ENCODE results near the gene RAB39A.
A peak's percentile ranks its signal among the peaks of the same experiment; 100 is the strongest.
"Not testable (repeated sequence)": the region's sequence is repeated elsewhere in the genome, so short reads cannot be mapped to it uniquely, and the experiment has no call there.

The RAB39A gene, protein sequence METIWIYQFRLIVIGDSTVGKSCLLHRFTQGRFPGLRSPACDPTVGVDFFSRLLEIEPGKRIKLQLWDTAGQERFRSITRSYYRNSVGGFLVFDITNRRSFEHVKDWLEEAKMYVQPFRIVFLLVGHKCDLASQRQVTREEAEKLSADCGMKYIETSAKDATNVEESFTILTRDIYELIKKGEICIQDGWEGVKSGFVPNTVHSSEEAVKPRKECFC

GRCh38 chr11:107928046-107928766, at the start of gene RAB39A:
RAB39A (plus strand) TSS chr11:107928448; CDS start chr11:107928569, 121 bp downstream.
- DNase-seq = peak; percentile 95

DNA sequence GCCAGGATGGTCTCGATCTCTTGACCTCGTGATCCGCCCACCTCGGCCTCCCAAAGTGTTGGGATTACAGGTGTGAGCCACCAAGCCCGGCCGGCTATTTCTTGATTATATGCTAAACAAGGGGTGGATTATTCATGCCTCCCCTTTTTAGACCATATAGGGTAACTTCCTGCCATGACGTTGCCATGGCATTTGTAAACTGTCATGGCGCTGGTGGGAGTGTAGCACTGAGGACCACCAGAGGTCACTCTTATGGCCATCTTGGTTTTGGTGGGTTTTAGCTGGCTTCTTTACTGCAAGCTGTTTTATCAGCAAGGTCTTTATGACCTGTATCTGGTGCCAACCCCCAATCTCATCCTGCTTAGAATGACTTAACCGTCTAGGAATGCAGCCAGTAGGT, 46.8 kb upstream of the RAB39A start:
- DNase-seq = not testable (repeated sequence)

GRCh38 chr11:107882095-107882820, 46.0 kb upstream of the RAB39A start:
- DNase-seq = no peak

DNA sequence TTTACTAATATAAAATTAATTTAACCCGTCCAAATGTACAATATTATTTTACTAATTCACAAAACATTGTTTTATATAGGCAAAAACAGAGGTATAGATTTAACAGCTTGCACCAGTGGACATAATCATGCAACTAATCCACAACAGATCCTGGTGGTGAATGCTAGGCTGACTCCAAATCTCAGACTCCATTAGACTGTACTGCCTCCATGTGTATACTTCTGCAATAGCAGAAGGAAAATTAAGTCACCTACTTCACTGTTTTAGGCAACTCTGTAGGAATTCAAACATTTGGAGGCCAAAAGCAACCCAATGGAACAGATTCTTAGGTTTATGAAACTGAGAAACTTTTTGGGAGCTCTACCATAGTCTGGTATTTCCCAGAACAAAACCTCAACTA, 30.0 kb upstream of the RAB39A start:
- peak; percentile 22 for DNase-seq

DNA sequence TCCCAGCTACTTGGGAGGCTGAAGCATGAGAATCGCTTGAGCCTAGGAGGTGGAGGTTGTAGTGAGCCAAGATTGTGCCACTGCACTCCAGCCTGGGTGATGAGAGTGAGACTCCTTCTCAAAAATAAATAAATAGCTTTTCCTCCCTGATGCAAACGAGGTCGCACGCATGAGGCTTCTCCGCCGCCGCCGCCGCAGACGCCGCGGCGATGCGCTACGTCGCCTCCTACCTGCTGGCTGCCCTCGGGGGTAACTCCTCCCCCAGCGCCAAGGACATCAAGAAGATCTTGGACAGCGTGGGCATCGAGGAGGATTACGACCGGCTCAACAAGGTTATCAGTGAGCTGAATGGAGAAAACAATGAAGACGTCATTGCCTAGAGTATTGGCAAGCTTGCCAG, 20.0 kb upstream of the RAB39A start:
- DNase-seq = no peak

- DNase-seq = not testable (repeated sequence)
These were observed 15.8 kb upstream of the RAB39A start for GRCh38 chr11:107912415-107912814.

DNA sequence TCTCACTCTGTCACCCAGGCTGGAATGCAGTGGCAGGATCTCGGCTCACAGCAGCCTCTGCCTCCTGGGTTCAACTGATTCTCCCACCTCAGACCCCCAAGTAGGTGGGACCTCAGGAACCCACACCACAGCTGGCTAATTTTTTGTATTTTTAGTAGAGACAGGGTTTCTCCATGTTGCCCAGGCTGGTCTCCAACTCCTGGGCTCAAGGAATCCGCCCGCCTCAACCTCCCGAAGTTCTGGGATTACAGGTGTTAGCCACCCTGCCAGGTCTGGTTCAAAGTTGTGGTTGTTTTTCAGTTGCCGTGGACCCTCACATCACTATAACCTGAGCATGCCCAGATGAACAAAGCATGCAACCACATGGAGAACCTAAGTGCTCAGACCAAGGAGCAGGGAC, 13.0 kb upstream of the RAB39A start:
- DNase-seq = no peak

GRCh38 chr11:107916671-107917241, 11.5 kb upstream of the RAB39A start:
- no peak for DNase-seq

DNA sequence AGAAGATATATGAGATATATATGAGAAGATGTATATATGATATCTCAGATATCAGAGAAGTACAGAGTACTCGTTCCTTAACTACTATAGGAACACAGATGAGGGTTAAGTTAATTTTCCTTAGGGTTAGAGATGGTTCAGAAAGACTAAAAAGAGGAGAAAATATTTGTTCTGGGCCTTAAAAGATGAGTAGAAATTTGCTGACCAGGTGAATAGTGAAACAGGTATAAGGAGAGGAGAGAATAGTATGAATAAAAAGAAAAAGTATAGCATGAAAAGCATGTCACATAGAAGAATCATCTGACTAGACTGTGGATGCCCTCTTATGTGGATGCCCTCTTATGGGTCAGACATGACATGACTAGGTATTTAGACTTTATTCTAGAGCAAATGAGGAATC, 6.3 kb upstream of the RAB39A start:
- no peak for DNase-seq

DNA sequence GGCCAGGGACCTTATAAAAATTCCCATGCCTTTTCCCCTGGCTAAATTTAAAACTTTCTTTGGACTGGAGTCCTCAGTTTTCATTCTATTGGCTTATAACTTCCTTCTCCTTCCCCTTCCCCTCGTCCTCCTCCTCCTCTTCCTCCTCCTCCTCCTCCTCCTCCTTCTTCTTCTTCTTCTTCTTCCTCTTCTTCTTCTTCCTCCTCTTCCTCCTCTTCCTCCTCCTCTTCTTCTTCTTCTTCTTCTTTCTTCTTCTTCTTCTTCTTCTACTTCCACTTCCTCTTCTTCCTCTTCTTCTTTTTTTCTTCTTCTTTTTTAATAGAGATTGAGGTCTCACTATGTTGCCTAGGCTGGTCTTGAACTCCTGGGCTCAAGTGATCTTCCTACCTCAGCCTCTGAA, 4.7 kb upstream of the RAB39A start:
- DNase-seq = not testable (repeated sequence)

DNA sequence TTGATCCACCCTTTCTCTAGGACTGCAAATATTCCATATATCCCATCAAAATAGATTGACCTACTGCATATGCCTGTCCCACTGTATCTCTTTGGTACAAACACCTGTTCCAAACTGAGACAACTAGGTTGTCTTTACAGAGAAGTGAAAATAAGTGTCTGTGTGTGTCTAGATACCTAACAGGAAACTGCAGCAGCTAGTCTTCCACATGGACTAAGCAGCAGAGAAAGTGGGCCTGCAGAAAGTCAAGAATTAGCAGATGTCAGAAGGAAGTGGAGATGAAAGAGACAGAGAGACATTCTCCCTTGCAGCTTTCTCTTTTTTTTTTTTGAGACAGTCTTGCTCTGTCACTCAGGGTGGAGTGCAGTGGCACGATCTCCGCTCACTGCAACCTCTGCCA, 3.9 kb upstream of the RAB39A start:
- DNase-seq = no peak

DNA sequence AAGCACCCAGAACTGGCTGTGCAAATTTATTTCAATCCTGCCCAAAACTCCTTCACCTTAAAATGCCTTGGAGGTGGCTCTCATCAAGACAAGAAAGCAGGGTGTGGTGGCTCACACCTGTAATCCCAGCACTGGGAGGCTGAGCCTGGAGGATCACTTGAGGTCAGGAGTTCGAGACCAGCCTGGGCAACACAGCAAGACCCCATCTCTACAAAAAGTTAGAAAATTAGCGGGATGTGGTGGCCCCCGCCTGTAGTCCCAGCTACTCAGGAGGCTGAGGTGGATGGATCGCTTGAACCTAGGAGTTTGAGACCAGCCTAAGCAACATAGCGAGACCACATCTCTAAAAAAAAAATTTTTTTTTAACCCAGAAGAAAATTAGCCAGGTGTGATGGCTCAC, 689 bp upstream of the RAB39A start:
- DNase-seq = no peak

DNA sequence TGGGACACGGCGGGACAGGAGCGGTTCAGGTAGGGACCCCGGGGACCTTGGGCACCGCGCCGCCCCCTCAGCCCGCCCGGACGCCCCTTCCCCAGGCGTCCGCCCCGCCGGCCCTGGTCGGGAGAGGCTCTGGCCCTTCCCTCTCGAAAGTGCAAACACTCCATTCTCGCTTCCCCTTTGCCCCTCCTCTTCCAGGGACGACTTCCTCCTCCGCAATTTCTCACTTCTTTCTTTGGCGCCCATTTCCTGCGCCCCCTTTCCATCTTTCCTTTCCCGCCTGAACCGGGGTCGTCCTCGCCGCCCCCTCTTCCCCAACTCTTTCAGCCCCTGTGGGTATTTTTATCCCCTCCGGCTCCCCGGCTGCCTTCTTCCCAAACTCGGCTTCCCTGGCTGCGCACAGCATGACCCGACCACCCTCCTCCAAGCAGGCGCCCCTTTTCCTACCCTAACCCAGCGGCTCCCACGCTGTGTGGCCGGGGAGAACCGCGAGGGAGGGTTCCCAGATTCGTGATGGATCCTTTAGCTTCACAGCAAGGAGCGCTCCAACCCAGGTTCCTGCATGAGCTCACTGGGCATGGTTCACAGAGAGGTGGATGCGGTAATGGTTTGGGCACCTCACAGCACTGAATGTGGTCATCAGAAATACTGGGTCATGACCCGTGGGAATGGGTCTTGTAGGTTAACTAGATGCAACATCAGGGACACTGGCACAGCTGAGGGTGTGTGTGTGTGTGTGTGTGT, 689 bp downstream of the RAB39A start:
- peak; percentile 25 for DNase-seq

DNA sequence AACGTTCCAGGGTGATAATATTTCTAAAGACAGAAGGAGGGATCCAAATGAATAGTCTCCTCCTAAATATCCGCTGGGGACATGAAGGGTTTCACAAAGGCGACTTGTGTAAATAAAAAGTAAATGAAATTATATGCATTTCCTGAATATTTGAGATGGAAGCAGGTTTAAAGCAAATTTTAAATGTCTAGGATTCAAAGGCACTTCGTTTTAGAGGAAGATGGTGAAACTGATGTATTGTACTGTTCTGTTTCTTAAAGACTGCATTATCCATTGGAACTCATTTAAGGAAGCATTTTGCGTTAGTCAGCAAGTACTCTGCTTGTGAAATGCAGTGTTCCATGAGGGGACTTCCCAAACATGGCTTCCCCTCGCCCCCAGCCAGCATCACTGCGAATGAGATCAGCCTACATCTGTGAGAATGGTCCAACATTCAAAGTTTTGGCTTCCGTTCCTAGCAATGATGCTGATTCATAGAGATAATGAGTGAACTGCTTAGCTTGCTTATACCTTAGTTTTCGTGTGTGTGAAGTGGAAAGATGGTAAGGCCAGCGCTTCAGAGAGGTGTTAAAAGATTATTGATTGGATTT, 1.5 kb downstream of the RAB39A start:
- peak; percentile 8 for DNase-seq

DNA sequence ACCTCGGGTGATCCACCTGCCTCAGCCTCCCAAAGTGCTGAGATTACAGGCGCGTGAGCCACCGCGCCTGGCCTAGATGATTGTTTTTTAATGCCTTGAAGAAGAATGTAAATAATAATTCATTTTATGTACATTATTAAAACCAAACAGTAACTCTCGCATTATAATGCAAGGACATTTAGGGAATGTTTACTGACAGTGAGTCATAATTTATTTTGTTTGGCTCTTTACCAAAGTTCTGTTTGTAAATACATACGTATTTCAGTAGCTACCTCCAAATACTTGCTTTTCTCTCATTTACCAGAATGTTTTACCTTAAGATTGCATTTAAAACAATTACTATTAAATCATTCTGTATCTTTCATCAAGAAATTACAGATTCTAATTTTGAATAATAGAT, 3.0 kb downstream of the RAB39A start:
- no peak for DNase-seq

- no peak for DNase-seq
These were observed 19.7 kb downstream of the RAB39A start for GRCh38 chr11:107947904-107948303.

GRCh38 chr11:107948328-107948727, 20.1 kb downstream of the RAB39A start:
- not testable (repeated sequence) for DNase-seq

- no peak for DNase-seq
These were observed 22.9 kb downstream of the RAB39A start for GRCh38 chr11:107951155-107951554.

DNA sequence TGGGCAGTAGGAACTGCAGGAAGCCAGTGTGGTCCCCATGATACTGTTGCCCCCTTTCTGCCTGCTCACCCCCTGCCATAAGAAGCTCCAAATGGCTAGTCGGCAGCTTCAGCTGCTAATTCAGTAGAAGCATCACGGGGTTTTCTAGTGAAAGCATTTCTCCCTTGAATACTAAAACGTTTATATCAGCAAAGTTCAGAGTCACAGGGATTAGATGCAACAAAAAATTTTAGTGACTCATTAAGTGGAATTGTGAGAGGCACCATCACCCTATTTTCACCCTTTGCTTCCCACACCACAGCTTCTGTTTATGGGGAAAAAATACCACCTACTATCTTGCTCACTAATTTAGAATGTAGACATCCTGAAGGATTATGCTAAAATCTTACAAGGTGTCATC, 25.2 kb downstream of the RAB39A start:
- DNase-seq = no peak

- no peak for DNase-seq
These were observed 28.3 kb downstream of the RAB39A start for GRCh38 chr11:107956543-107956942.

DNA sequence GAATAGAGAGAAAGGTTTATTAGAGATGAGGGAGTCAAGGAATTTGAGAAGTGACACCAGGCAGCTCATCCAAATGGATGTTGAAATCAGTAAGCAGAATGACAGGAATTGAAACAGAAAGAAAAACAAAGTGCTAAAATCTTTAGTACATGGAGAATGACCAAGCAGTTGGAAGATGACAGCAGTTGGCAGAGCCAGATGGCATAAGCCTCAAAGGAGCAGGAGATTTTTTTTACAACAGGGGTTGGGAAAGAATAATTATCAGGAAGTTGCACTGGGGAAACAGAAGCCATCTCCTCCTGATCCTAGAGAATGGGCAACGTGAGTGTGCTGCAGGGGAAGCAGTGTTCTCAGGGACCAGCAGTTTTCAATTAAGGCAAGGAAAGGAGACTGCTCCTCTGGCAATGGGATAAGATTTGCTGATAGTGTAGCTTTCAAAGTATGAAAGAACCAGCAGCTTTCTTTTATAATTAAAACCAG, 28.9 kb downstream of the RAB39A start:
- DNase-seq = no peak

GRCh38 chr11:107961480-107961879, 33.2 kb downstream of the RAB39A start:
- no peak for DNase-seq
